ENCODE measurements around the gene CNOT6L. TPM values are rescaled to one million over a fixed set of nuclear protein-coding genes. Genes with fewer than 3 reads are reported as not detected.

Gene CNOT6L
- total RNA-seq, 2 donors from 2014 or later = 32.4 to 56.6 TPM

GRCh38 chr4:77848508-77848907, 29.3 kb upstream of the CNOT6L start:
- TF ChIP-seq CTCF (IDR thresholded peaks at IDR 0.05) = no peak
- Histone ChIP-seq H3K9ac (ENCODE audit: low read depth in 2 of 2, low read length in 2 of 2) (no peak overlapping the region), H3K27me3 (no peaks in the 10 kb centered on the region), H3K27ac (no peak overlapping the region), H3K4me1 (no peaks in the 10 kb centered on the region), H3K36me3 (no peaks in the 10 kb centered on the region), H3K9me3 (no peaks in the 10 kb centered on the region), H3K4me3 (no peak overlapping the region)
- no peak for DNase-seq
- intact Hi-C loops (cut with DNase I) = no loop called here

- Histone ChIP-seq H3K27me3 (no peaks in the 10 kb centered on the region), H3K36me3 (no peaks in the 10 kb centered on the region), H3K9ac (ENCODE audit: low read depth in 2 of 2, low read length in 2 of 2) (no peak overlapping the region), H3K4me1 (no peaks in the 10 kb centered on the region), H3K9me3 (no peaks in the 10 kb centered on the region), H3K4me3 (no peak overlapping the region), H3K27ac (no peak overlapping the region)
- intact Hi-C loops (cut with DNase I) = no loop called here
- DNase-seq = no peak
- TF ChIP-seq CTCF (IDR thresholded peaks at IDR 0.05) = no peak
Measured at GRCh38 chr4:77845929-77846328, 26.8 kb upstream of the CNOT6L start.

- H3K36me3 ChIP-seq = no peaks in the 10 kb centered on the region
- no peaks in the 10 kb centered on the region for H3K4me1 ChIP-seq
- no peak for DNase-seq
- no peak overlapping the region for H3K9ac ChIP-seq (ENCODE audit: low read depth in 2 of 2, low read length in 2 of 2)
- no peak overlapping the region for H3K4me3 ChIP-seq
- no peaks in the 10 kb centered on the region for H3K9me3 ChIP-seq
- H3K27ac ChIP-seq = no peak overlapping the region
- H3K27me3 ChIP-seq = no peaks in the 10 kb centered on the region
- intact Hi-C loops (cut with DNase I) = no loop called here
- TF ChIP-seq CTCF (IDR thresholded peaks at IDR 0.05) = no peak
Measured at GRCh38 chr4:77845400-77845799, 26.2 kb upstream of the CNOT6L start.

- no peak overlapping the region for H3K9ac ChIP-seq (ENCODE audit: low read depth in 2 of 2, low read length in 2 of 2)
- H3K9me3 ChIP-seq = no peaks in the 10 kb centered on the region
- intact Hi-C loops (cut with DNase I) = no loop called here
- no peak for DNase-seq
- no peaks in the 10 kb centered on the region for H3K36me3 ChIP-seq
- no peak for TF ChIP-seq CTCF (IDR thresholded peaks at IDR 0.05)
- H3K4me3 ChIP-seq = no peak overlapping the region
- no peak overlapping the region for H3K27ac ChIP-seq
- H3K4me1 ChIP-seq = no peaks in the 10 kb centered on the region
- H3K27me3 ChIP-seq = no peaks in the 10 kb centered on the region
Measured at GRCh38 chr4:77844363-77844762, 25.2 kb upstream of the CNOT6L start.

GRCh38 chr4:77843628-77844027, 24.5 kb upstream of the CNOT6L start:
- no peak for DNase-seq
- H3K9me3 ChIP-seq = no peaks in the 10 kb centered on the region
- intact Hi-C loops (cut with DNase I) = no loop called here
- H3K4me3 ChIP-seq = no peak overlapping the region
- H3K9ac ChIP-seq (ENCODE audit: low read depth in 2 of 2, low read length in 2 of 2) = no peak overlapping the region
- H3K27ac ChIP-seq = no peak overlapping the region
- TF ChIP-seq CTCF (IDR thresholded peaks at IDR 0.05) = no peak
- no peaks in the 10 kb centered on the region for H3K36me3 ChIP-seq
- H3K4me1 ChIP-seq = no peaks in the 10 kb centered on the region
- no peaks in the 10 kb centered on the region for H3K27me3 ChIP-seq

GRCh38 chr4:77834403-77834802, 15.2 kb upstream of the CNOT6L start:
- H3K4me1 ChIP-seq = no peaks in the 10 kb centered on the region

More at GRCh38 chr4:77834403-77834802, 15.2 kb upstream of the CNOT6L start:
- intact Hi-C loops (cut with DNase I) = no loop called here
- no peak overlapping the region for H3K4me3 ChIP-seq
- no peak for TF ChIP-seq CTCF (IDR thresholded peaks at IDR 0.05)
- H3K9me3 ChIP-seq = no peaks in the 10 kb centered on the region
- no peaks in the 10 kb centered on the region for H3K27me3 ChIP-seq
- H3K36me3 ChIP-seq = no peaks in the 10 kb centered on the region
- DNase-seq = no peak
- H3K27ac ChIP-seq = no peak overlapping the region
- no peak overlapping the region for H3K9ac ChIP-seq (ENCODE audit: low read depth in 2 of 2, low read length in 2 of 2)

All from colonic mucosa (tissue), 4 donors.